Measurements from ENCODE around the gene VPS8. TPM values are rescaled to one million over a fixed set of nuclear protein-coding genes. Genes with fewer than 3 reads are reported as not detected.
A peak's percentile ranks its signal among the peaks of the same experiment; 100 is the strongest.

Gene VPS8
- total and polyA plus RNA-seq, 2 of the 8 experiments (the other 6 are each of a cell fraction or from before 2014, with no cell fraction given) = 13.0 to 41.0 TPM

DNA sequence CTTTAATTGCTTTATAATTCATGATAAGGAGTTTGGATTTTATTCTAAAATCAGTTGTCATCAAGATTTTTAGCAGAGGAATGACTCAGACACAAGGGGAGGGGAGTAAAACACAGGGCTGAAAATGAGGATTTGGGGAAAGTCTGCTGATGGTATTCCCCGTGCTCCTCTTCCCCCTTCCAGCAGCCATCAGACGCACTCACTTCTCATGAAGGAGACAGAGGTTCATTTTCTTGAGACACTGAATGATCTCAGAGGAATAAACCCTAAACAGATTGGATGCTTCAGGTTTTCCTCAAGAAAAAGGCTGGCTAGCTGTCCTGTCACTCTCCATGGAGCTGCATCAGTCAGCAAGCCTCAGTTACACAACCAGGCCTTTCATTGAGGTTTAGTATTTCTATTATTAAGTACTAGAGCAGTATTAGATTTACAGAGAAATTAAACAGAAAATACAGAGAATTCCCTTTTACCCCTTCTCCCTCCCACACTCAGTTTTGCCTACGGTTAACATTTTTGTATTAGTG is 174.5 kb downstream of the VPS8 start:
- no peak overlapping the region for H3K18ac ChIP-seq (ENCODE audit: extremely low read depth, low read length)
- no peak overlapping the region for H2BK120ac ChIP-seq (replicated peaks; ENCODE audit: low read depth, low read length)
- no peak overlapping the region for H2BK5ac ChIP-seq (ENCODE audit: low read depth, low read length)
- H3K79me1 ChIP-seq (ENCODE audit: low read depth, low read length) = no peaks in the 10 kb centered on the region
- no peaks in the 10 kb centered on the region for H3K23me2 ChIP-seq (ENCODE audit: low read depth, low read length)
- DNase-seq (ENCODE audit: low read depth in 1 of 2, low spot score in 2 of 2) (no peak), FAIRE-seq (no peak)
- no peaks in the 10 kb centered on the region for H3K36me3 ChIP-seq (ENCODE audit: control insufficient read depth in 2 of 4, insufficient read depth in 4 of 4, low read length in 3 of 4)
- CTCF ChIA-PET (ENCODE audit: partially characterized antibody) = no interaction called here
- H3K56ac ChIP-seq (replicated peaks; ENCODE audit: insufficient read length, low read depth, low read length) = no peak overlapping the region
- H3K14ac ChIP-seq (ENCODE audit: insufficient read length) = no peak overlapping the region
- H3K27ac ChIP-seq (ENCODE audit: low read depth, low read length) = no peak overlapping the region
- H4K91ac ChIP-seq (replicated peaks; ENCODE audit: insufficient read length, low read length) = no peak overlapping the region
- POLR2A ChIA-PET (ENCODE audit: partially characterized antibody) = no interaction called here
- 87% methylated on average over 3 of the region's 3 CpGs; no CpG with 5 or more reads in 1 of the 2 experiments for WGBS, 2 experiments (ENCODE audit: extremely low coverage in 1 of 2, insufficient coverage in 1 of 2, insufficient read length in 1 of 2, insufficient replicate concordance in 2 of 2, low coverage in 1 of 2, low lambda C conversion rate in 2 of 2, missing lambda C conversion rate in 1 of 2)
- peak overlapping the region in 1 of 4 experiments; percentile 13; a peak in 1 of 7 replicates for H3K9ac ChIP-seq (replicated peaks in 1 of 4; ENCODE audit: extremely low read depth in 1 of 4, low read depth in 3 of 4, low read length in 3 of 4)
- H2AK5ac ChIP-seq (ENCODE audit: low read depth, low read length) = no peak overlapping the region
- no peaks in the 10 kb centered on the region for H4K20me1 ChIP-seq (replicated peaks in 1 of 2; ENCODE audit: control insufficient read depth in 1 of 2, insufficient read depth in 2 of 2, low read length in 2 of 2)
- no peaks in the 10 kb centered on the region for H3K4me1 ChIP-seq (replicated peaks in 1 of 4; ENCODE audit: control insufficient read depth in 3 of 4, insufficient read depth in 4 of 4, low read length in 3 of 4)
- no peak overlapping the region for H2BK15ac ChIP-seq (ENCODE audit: low read length)
- H2AFZ ChIP-seq (ENCODE audit: low read length) = no peak overlapping the region
- no peak overlapping the region for H4K8ac ChIP-seq (ENCODE audit: extremely low read depth, insufficient read depth, low read length)
- H3K23ac ChIP-seq (ENCODE audit: insufficient read length) = no peak overlapping the region
- TF ChIP-seq HDAC6 (IDR thresholded peaks at IDR 0.05; ENCODE audit: low read depth, low read length) = no peak
- TF ChIP-seq TAF1 (IDR thresholded peaks at IDR 0.05; ENCODE audit: low read depth, low read length) = no peak
- no peaks in the 10 kb centered on the region for H3K79me2 ChIP-seq (ENCODE audit: control insufficient read depth in 1 of 2, insufficient read depth in 2 of 2, low read length in 2 of 2)
- no peak overlapping the region for H3K4me2 ChIP-seq (ENCODE audit: insufficient read depth in 1 of 2, low read depth in 2 of 2, low read length in 2 of 2)
- H3K4me3 ChIP-seq (ENCODE audit: extremely low read depth in 1 of 4, insufficient read depth in 2 of 4, low read depth in 3 of 4, low read length in 4 of 4) = no peak overlapping the region
- H2BK20ac ChIP-seq (ENCODE audit: low read length) = no peak overlapping the region
- no peaks in the 10 kb centered on the region for H3K9me3 ChIP-seq (ENCODE audit: insufficient read depth in 2 of 2, low read depth in 1 of 2, low read length in 1 of 2)
- H3K4ac ChIP-seq (replicated peaks; ENCODE audit: insufficient read length, low read depth, low read length) = no peak overlapping the region
- no peak overlapping the region for H4K5ac ChIP-seq (ENCODE audit: insufficient read length, low read depth, low read length)
- no peaks in the 10 kb centered on the region for H3K27me3 ChIP-seq (replicated peaks in 1 of 4; ENCODE audit: control insufficient read depth in 3 of 4, extremely low read depth in 1 of 4, insufficient read depth in 3 of 4, low read length in 3 of 4)
- no peak overlapping the region for H2BK12ac ChIP-seq (ENCODE audit: low read depth, low read length)
